ENCODE results near the gene ZNF714.

ZNF714 gene

DNA sequence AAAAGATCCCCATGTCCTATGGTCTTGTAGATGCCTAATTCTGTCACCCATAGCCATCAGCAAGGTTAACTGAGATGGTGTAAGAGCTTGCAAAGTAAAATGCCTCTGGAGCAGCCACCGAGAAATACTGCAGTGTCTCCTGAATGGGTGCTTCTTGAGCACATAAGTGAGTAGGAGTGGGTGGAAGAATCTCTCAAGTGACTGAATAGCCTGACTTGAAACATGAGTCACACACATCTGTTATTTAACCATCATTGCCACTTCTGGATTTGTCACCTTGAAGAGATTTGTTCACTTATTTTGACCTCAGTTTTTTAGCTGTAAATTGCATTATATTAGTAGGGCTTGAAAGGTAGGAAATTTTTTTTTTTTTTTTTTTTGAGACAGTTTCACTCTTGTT lies 2.3 kb downstream of the ZNF714 start:
- TF ChIP-seq ISL1 (CRISPR knock-in tag; IDR thresholded peaks at IDR 0.05) (no peak), TOX (CRISPR knock-in tag; IDR thresholded peaks at IDR 0.05; ENCODE audit: borderline replicate concordance) (no peak), ZNF565 (CRISPR knock-in tag; conservative IDR thresholded peaks at IDR 0.05; ENCODE audit: low read depth) (no peak), CSDC2 (CRISPR knock-in tag; IDR thresholded peaks at IDR 0.05) (no peak), ARNTL (CRISPR knock-in tag; IDR thresholded peaks at IDR 0.05; ENCODE audit: borderline replicate concordance, low read depth) (no peak), ZFP3 (CRISPR knock-in tag; IDR thresholded peaks at IDR 0.05) (no peak), ZNF8 (CRISPR knock-in tag; IDR thresholded peaks at IDR 0.05) (no peak), BACH2 (CRISPR knock-in tag; IDR thresholded peaks at IDR 0.05; ENCODE audit: borderline replicate concordance) (no peak), GLIS3 (CRISPR knock-in tag; IDR thresholded peaks at IDR 0.05) (no peak), ZNF70 (CRISPR knock-in tag; IDR thresholded peaks at IDR 0.05) (no peak), SNAI2 (CRISPR knock-in tag; IDR thresholded peaks at IDR 0.05) (no peak), RARB (CRISPR knock-in tag; IDR thresholded peaks at IDR 0.05) (no peak), OSR1 (CRISPR knock-in tag; IDR thresholded peaks at IDR 0.05) (no peak), ESRRG (CRISPR knock-in tag; IDR thresholded peaks at IDR 0.05) (no peak)
- TF ChIP-seq, protein P1, sequence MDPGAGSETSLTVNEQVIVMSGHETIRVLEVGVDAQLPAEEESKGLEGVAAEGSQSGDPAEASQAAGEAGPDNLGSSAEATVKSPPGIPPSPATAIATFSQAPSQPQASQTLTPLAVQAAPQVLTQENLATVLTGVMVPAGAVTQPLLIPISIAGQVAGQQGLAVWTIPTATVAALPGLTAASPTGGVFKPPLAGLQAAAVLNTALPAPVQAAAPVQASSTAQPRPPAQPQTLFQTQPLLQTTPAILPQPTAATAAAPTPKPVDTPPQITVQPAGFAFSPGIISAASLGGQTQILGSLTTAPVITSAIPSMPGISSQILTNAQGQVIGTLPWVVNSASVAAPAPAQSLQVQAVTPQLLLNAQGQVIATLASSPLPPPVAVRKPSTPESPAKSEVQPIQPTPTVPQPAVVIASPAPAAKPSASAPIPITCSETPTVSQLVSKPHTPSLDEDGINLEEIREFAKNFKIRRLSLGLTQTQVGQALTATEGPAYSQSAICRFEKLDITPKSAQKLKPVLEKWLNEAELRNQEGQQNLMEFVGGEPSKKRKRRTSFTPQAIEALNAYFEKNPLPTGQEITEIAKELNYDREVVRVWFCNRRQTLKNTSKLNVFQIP (CRISPR knock-in tag; IDR thresholded peaks at IDR 0.05; ENCODE audit: borderline replicate concordance, low read depth): no peak
- TF ChIP-seq, protein P2, sequence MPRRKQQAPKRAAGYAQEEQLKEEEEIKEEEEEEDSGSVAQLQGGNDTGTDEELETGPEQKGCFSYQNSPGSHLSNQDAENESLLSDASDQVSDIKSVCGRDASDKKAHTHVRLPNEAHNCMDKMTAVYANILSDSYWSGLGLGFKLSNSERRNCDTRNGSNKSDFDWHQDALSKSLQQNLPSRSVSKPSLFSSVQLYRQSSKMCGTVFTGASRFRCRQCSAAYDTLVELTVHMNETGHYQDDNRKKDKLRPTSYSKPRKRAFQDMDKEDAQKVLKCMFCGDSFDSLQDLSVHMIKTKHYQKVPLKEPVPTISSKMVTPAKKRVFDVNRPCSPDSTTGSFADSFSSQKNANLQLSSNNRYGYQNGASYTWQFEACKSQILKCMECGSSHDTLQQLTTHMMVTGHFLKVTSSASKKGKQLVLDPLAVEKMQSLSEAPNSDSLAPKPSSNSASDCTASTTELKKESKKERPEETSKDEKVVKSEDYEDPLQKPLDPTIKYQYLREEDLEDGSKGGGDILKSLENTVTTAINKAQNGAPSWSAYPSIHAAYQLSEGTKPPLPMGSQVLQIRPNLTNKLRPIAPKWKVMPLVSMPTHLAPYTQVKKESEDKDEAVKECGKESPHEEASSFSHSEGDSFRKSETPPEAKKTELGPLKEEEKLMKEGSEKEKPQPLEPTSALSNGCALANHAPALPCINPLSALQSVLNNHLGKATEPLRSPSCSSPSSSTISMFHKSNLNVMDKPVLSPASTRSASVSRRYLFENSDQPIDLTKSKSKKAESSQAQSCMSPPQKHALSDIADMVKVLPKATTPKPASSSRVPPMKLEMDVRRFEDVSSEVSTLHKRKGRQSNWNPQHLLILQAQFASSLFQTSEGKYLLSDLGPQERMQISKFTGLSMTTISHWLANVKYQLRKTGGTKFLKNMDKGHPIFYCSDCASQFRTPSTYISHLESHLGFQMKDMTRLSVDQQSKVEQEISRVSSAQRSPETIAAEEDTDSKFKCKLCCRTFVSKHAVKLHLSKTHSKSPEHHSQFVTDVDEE (CRISPR knock-in tag; IDR thresholded peaks at IDR 0.05): no peak
- TF ChIP-seq, protein P3, sequence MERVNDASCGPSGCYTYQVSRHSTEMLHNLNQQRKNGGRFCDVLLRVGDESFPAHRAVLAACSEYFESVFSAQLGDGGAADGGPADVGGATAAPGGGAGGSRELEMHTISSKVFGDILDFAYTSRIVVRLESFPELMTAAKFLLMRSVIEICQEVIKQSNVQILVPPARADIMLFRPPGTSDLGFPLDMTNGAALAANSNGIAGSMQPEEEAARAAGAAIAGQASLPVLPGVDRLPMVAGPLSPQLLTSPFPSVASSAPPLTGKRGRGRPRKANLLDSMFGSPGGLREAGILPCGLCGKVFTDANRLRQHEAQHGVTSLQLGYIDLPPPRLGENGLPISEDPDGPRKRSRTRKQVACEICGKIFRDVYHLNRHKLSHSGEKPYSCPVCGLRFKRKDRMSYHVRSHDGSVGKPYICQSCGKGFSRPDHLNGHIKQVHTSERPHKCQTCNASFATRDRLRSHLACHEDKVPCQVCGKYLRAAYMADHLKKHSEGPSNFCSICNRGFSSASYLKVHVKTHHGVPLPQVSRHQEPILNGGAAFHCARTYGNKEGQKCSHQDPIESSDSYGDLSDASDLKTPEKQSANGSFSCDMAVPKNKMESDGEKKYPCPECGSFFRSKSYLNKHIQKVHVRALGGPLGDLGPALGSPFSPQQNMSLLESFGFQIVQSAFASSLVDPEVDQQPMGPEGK (CRISPR knock-in tag; IDR thresholded peaks at IDR 0.05; ENCODE audit: borderline replicate concordance): no peak
- TF ChIP-seq, protein P4, sequence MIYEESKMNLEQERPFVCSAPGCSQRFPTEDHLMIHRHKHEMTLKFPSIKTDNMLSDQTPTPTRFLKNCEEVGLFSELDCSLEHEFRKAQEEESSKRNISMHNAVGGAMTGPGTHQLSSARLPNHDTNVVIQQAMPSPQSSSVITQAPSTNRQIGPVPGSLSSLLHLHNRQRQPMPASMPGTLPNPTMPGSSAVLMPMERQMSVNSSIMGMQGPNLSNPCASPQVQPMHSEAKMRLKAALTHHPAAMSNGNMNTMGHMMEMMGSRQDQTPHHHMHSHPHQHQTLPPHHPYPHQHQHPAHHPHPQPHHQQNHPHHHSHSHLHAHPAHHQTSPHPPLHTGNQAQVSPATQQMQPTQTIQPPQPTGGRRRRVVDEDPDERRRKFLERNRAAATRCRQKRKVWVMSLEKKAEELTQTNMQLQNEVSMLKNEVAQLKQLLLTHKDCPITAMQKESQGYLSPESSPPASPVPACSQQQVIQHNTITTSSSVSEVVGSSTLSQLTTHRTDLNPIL (CRISPR knock-in tag; IDR thresholded peaks at IDR 0.05; ENCODE audit: low read depth): no peak
- no peak for ATAC-seq

DNA sequence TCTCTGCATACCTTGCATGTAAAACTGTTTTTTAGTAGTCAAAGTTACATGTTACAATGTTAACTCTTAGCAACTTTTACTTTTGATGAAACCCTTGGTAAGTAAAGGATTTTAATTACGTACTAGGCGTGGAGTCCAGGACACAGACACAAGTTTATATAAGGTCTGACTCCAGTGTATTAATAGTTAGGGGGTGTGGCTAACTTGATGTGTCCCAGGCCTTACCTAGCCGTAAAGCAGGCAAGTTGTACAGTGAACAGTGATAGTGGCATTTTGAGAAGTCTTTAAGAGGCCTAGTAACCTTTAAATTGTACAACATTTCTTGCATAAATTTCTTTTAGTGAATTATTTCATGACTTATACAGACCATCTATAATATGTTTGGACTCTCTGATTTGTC lies 5.9 kb downstream of the ZNF714 start:
- TF ChIP-seq ZNF565 (CRISPR knock-in tag; conservative IDR thresholded peaks at IDR 0.05; ENCODE audit: low read depth): no peak
- no peak for TF ChIP-seq ARNTL (CRISPR knock-in tag; IDR thresholded peaks at IDR 0.05; ENCODE audit: borderline replicate concordance, low read depth)
- TF ChIP-seq ISL1 (CRISPR knock-in tag; IDR thresholded peaks at IDR 0.05): no peak
- TF ChIP-seq ZNF8 (CRISPR knock-in tag; IDR thresholded peaks at IDR 0.05): no peak
- no peak for TF ChIP-seq BACH2 (CRISPR knock-in tag; IDR thresholded peaks at IDR 0.05; ENCODE audit: borderline replicate concordance)
- TF ChIP-seq OSR1 (CRISPR knock-in tag; IDR thresholded peaks at IDR 0.05): no peak
- TF ChIP-seq SNAI2 (CRISPR knock-in tag; IDR thresholded peaks at IDR 0.05): no peak
- TF ChIP-seq, protein P4 (CRISPR knock-in tag; IDR thresholded peaks at IDR 0.05; ENCODE audit: low read depth): no peak
- TF ChIP-seq, protein P5, sequence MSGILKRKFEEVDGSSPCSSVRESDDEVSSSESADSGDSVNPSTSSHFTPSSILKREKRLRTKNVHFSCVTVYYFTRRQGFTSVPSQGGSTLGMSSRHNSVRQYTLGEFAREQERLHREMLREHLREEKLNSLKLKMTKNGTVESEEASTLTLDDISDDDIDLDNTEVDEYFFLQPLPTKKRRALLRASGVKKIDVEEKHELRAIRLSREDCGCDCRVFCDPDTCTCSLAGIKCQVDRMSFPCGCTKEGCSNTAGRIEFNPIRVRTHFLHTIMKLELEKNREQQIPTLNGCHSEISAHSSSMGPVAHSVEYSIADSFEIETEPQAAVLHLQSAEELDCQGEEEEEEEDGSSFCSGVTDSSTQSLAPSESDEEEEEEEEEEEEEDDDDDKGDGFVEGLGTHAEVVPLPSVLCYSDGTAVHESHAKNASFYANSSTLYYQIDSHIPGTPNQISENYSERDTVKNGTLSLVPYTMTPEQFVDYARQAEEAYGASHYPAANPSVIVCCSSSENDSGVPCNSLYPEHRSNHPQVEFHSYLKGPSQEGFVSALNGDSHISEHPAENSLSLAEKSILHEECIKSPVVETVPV (CRISPR knock-in tag; IDR thresholded peaks at IDR 0.05): no peak
- no peak for TF ChIP-seq PPARA (CRISPR knock-in tag; IDR thresholded peaks at IDR 0.05; ENCODE audit: borderline replicate concordance)
- no peak for TF ChIP-seq CSDC2 (CRISPR knock-in tag; IDR thresholded peaks at IDR 0.05)
- no peak for TF ChIP-seq TOX (CRISPR knock-in tag; IDR thresholded peaks at IDR 0.05; ENCODE audit: borderline replicate concordance)
- no peak for TF ChIP-seq ZFP3 (CRISPR knock-in tag; IDR thresholded peaks at IDR 0.05)
- TF ChIP-seq, protein P2 (CRISPR knock-in tag; IDR thresholded peaks at IDR 0.05): no peak
- TF ChIP-seq, protein P3 (CRISPR knock-in tag; IDR thresholded peaks at IDR 0.05; ENCODE audit: borderline replicate concordance): no peak
- TF ChIP-seq, protein P1 (CRISPR knock-in tag; IDR thresholded peaks at IDR 0.05; ENCODE audit: borderline replicate concordance, low read depth): no peak
- no peak for TF ChIP-seq RARB (CRISPR knock-in tag; IDR thresholded peaks at IDR 0.05)
- ATAC-seq: no peak
